HG02678 (cell line): ENCODE measurements around the gene GAGE1.
"Not testable (repeated sequence)": the region's sequence is repeated elsewhere in the genome, so short reads cannot be mapped to it uniquely, and the experiment has no call there.

ENCODE experiments used
- ATAC-seq: cut with Tn5 transposase; IDR thresholded peaks from one replicate; pipeline ENCODE4 v1.9.1; 2021; ENCODE audit warnings: mild to moderate bottlenecking, moderate library complexity; ENCODE audit not compliant: unreplicated experiment

The GAGE1 gene

GRCh38 chrX:49598720-49599119 lies at the start of gene GAGE1:
TSS of gene GAGE1 (plus strand) at chrX:49599020. CDS start at chrX:49600175, 1,155 bp downstream.
- not testable (repeated sequence) for ATAC-seq

GRCh38 chrX:49550989-49551388 lies 47.8 kb upstream of the GAGE1 start, which contains the start of gene GAGE12E:
TSS of gene GAGE12E (plus strand) at chrX:49551289. CDS start at chrX:49552444, 1,155 bp downstream.
- ATAC-seq: not testable (repeated sequence)

- not testable (repeated sequence) for ATAC-seq
These were observed 38.3 kb upstream of the GAGE1 start, which contains the start of gene GAGE12F for GRCh38 chrX:49560542-49560941. TSS of gene GAGE12F (plus strand) at chrX:49560842. CDS start at chrX:49561997, 1,155 bp downstream.

- not testable (repeated sequence) for ATAC-seq
These were observed 30.1 kb upstream of the GAGE1 start for GRCh38 chrX:49568728-49569127.

GRCh38 chrX:49569152-49569551 lies 29.7 kb upstream of the GAGE1 start:
- ATAC-seq: not testable (repeated sequence)

GRCh38 chrX:49570100-49570499 lies 28.7 kb upstream of the GAGE1 start, which contains the start of gene GAGE12G:
TSS of gene GAGE12G (plus strand) at chrX:49570400. CDS start at chrX:49571555, 1,155 bp downstream.
- ATAC-seq: not testable (repeated sequence)

GRCh38 chrX:49579649-49580048 lies 19.2 kb upstream of the GAGE1 start, which contains the start of gene GAGE12H:
TSS of gene GAGE12H (plus strand) at chrX:49579949. CDS start at chrX:49581104, 1,155 bp downstream.
- ATAC-seq: not testable (repeated sequence)

- not testable (repeated sequence) for ATAC-seq
These were observed 9.6 kb upstream of the GAGE1 start, which contains the start of gene GAGE2A for GRCh38 chrX:49589196-49589595. TSS of gene GAGE2A (plus strand) at chrX:49589496. CDS start at chrX:49590651, 1,155 bp downstream.

GRCh38 chrX:49589769-49590478 lies 8.9 kb upstream of the GAGE1 start:
- ATAC-seq: not testable (repeated sequence)

GRCh38 chrX:49590488-49590887 lies 8.3 kb upstream of the GAGE1 start:
- not testable (repeated sequence) for ATAC-seq

GRCh38 chrX:49610718-49611310 lies 12.0 kb downstream of the GAGE1 start:
- ATAC-seq: no peak

- ATAC-seq: no peak
These were observed 19.8 kb downstream of the GAGE1 start for GRCh38 chrX:49618574-49618973.

- no peak for ATAC-seq
These were observed 28.4 kb downstream of the GAGE1 start for GRCh38 chrX:49627086-49627777.

GRCh38 chrX:49644991-49645637 lies 46.3 kb downstream of the GAGE1 start:
- no peak for ATAC-seq

- ATAC-seq: peak; percentile 66
These were observed 57.7 kb downstream of the GAGE1 start for GRCh38 chrX:49656533-49656932.
